Hepatocyte (in vitro differentiated cells): Measurements from ENCODE around the gene IDH3A.

Experiments used
- CTCF ChIP-seq: fragments of 200-600 bp; sonication (generic); IDR thresholded peaks from 2 replicates; pipeline ENCODE4 v1.5.1; 2016; ENCODE audit warnings: antibody characterized with exemption, mild to moderate bottlenecking; ENCODE audit not compliant: poor library complexity
- EZH2 ChIP-seq: fragments of 200-600 bp; sonication (generic); IDR thresholded peaks from 2 replicates; pipeline ENCODE4 v1.6.1; 2016; ENCODE audit warnings: antibody characterized with exemption, mild to moderate bottlenecking, borderline replicate concordance
- EZH2phosphoT487 ChIP-seq: fragments of 200-600 bp; sonication (generic); IDR thresholded peaks from one replicate; pipeline ENCODE4 v1.6.1; 2018; ENCODE audit warnings: antibody characterized with exemption, mild to moderate bottlenecking, low read depth, moderate library complexity; ENCODE audit not compliant: unreplicated experiment, severe bottlenecking

- no peak for TF ChIP-seq CTCF
- TF ChIP-seq EZH2: no peak
- no peak for TF ChIP-seq EZH2phosphoT487
These were observed 51.2 kb downstream of the IDH3A start for GRCh38 chr15:78200276-78200930.
